ENCODE measurements around the gene TOP2B.

TOP2B gene

GRCh38 chr3:25558796-25559195, 105.9 kb downstream of the TOP2B start:
- Histone ChIP-seq H3F3A (ENCODE audit: insufficient read depth, low read length) (no peaks in the 10 kb centered on the region), H3K4me3 (ENCODE audit: low read depth, low read length, poor library complexity, severe bottlenecking) (no peak overlapping the region), H3K4me1 (ENCODE audit: insufficient read depth, low read length, severe bottlenecking) (no peaks in the 10 kb centered on the region), H3K27me3 (ENCODE audit: insufficient read depth, low read length) (no peaks in the 10 kb centered on the region), H3K79me2 (ENCODE audit: insufficient read depth, low read length) (no peaks in the 10 kb centered on the region), H3K9me3 (ENCODE audit: low read length) (no peaks in the 10 kb centered on the region), H3K4me2 (ENCODE audit: low read length) (no peak overlapping the region), H3K27ac (ENCODE audit: low read depth, low read length, poor library complexity, severe bottlenecking) (no peak overlapping the region), H4K20me1 (ENCODE audit: insufficient read depth, low read length) (no peaks in the 10 kb centered on the region), H2AFZ (ENCODE audit: low read length) (no peak overlapping the region), H3K9me2 (ENCODE audit: low read depth, low read length) (no peaks in the 10 kb centered on the region), H3K9ac (ENCODE audit: low read length) (no peak overlapping the region), H3K36me3 (ENCODE audit: insufficient read depth, low read length) (no peaks in the 10 kb centered on the region)
- TF ChIP-seq EZH2 (IDR thresholded peaks at IDR 0.05; ENCODE audit: borderline replicate concordance, low read length) (no peak), CTCF (IDR thresholded peaks at IDR 0.05; ENCODE audit: low read length) (no peak)

- Histone ChIP-seq H3K4me1 (ENCODE audit: insufficient read depth, low read length, severe bottlenecking) (no peaks in the 10 kb centered on the region), H3F3A (ENCODE audit: insufficient read depth, low read length) (no peaks in the 10 kb centered on the region), H3K36me3 (ENCODE audit: insufficient read depth, low read length) (no peaks in the 10 kb centered on the region), H3K4me3 (ENCODE audit: low read depth, low read length, poor library complexity, severe bottlenecking) (no peak overlapping the region), H3K9me2 (ENCODE audit: low read depth, low read length) (no peaks in the 10 kb centered on the region), H3K4me2 (ENCODE audit: low read length) (no peak overlapping the region), H3K9ac (ENCODE audit: low read length) (no peak overlapping the region), H3K27me3 (ENCODE audit: insufficient read depth, low read length) (no peaks in the 10 kb centered on the region), H3K27ac (ENCODE audit: low read depth, low read length, poor library complexity, severe bottlenecking) (no peak overlapping the region), H4K20me1 (ENCODE audit: insufficient read depth, low read length) (no peaks in the 10 kb centered on the region), H3K79me2 (ENCODE audit: insufficient read depth, low read length) (no peaks in the 10 kb centered on the region), H2AFZ (ENCODE audit: low read length) (no peak overlapping the region), H3K9me3 (ENCODE audit: low read length) (no peaks in the 10 kb centered on the region)
- TF ChIP-seq CTCF (IDR thresholded peaks at IDR 0.05; ENCODE audit: low read length) = no peak
- no peak for TF ChIP-seq EZH2 (IDR thresholded peaks at IDR 0.05; ENCODE audit: borderline replicate concordance, low read length)
Observed at GRCh38 chr3:25558121-25558520, 106.6 kb downstream of the TOP2B start.

GRCh38 chr3:25557694-25558093, 107.0 kb downstream of the TOP2B start:
- Histone ChIP-seq H3K9me3 (ENCODE audit: low read length) (no peaks in the 10 kb centered on the region), H2AFZ (ENCODE audit: low read length) (no peak overlapping the region), H3K4me2 (ENCODE audit: low read length) (no peak overlapping the region), H3K27ac (ENCODE audit: low read depth, low read length, poor library complexity, severe bottlenecking) (no peak overlapping the region), H3K27me3 (ENCODE audit: insufficient read depth, low read length) (no peaks in the 10 kb centered on the region), H3F3A (ENCODE audit: insufficient read depth, low read length) (no peaks in the 10 kb centered on the region), H3K4me1 (ENCODE audit: insufficient read depth, low read length, severe bottlenecking) (no peaks in the 10 kb centered on the region), H3K36me3 (ENCODE audit: insufficient read depth, low read length) (no peaks in the 10 kb centered on the region), H4K20me1 (ENCODE audit: insufficient read depth, low read length) (no peaks in the 10 kb centered on the region), H3K9ac (ENCODE audit: low read length) (no peak overlapping the region), H3K4me3 (ENCODE audit: low read depth, low read length, poor library complexity, severe bottlenecking) (no peak overlapping the region), H3K9me2 (ENCODE audit: low read depth, low read length) (no peaks in the 10 kb centered on the region), H3K79me2 (ENCODE audit: insufficient read depth, low read length) (no peaks in the 10 kb centered on the region)
- TF ChIP-seq EZH2 (IDR thresholded peaks at IDR 0.05; ENCODE audit: borderline replicate concordance, low read length) (no peak), CTCF (IDR thresholded peaks at IDR 0.05; ENCODE audit: low read length) (no peak)
